SK-N-MC (cell line): ENCODE results near the gene ZNF776.
A peak's percentile ranks its signal among the peaks of the same experiment; 100 is the strongest.

Source experiments
- DNase-seq: peaks from one replicate; pipeline ENCODE4 v3.0.0-alpha.2; 2011; ENCODE audit warnings: low read depth, low spot score
- H3K27ac ChIP-seq: fragments of 200-600 bp; sonication (generic); 2 replicates; pipeline ENCODE4 v1.5.1; 2016; ENCODE audit warnings: mixed run types
- H3K36me3 ChIP-seq: fragments of 200-600 bp; sonication (generic); 2 replicates; pipeline ENCODE4 v1.6.1; 2017; ENCODE audit warnings: antibody characterized with exemption, low read length, mixed read lengths; ENCODE audit not compliant: insufficient read depth
- H3K4me3 ChIP-seq: fragments of 200-600 bp; sonication (generic); 2 replicates; pipeline ENCODE4 v1.5.1; 2016
- H3K9ac ChIP-seq: fragments of 200-600 bp; sonication (generic); 2 replicates; pipeline ENCODE4 v1.8.0; 2017; ENCODE audit warnings: mixed run types, mixed read lengths; ENCODE audit not compliant: insufficient read length
- H3K9me3 ChIP-seq: fragments of 200-600 bp; sonication (generic); 2 replicates; pipeline ENCODE4 v1.6.1; 2017; ENCODE audit warnings: low read depth, mild to moderate bottlenecking, antibody characterized with exemption, low read length, moderate library complexity, mixed read lengths
- EZH2 ChIP-seq: fragments of 200-600 bp; sonication (generic); IDR thresholded peaks from one replicate; pipeline ENCODE4 v1.6.1; 2017; ENCODE audit warnings: antibody characterized with exemption
- FOXP2 ChIP-seq: optimal IDR thresholded peaks from 2 replicates; pipeline ENCODE3; 2011; ENCODE audit warnings: mild to moderate bottlenecking, moderate library complexity; ENCODE audit not compliant: insufficient read depth; ENCODE audit errors: extremely low read length, control extremely low read depth
- POLR2AphosphoS5 ChIP-seq: IDR thresholded peaks from 2 replicates; pipeline ENCODE4 v1.6.1; 2012; ENCODE audit warnings: mild to moderate bottlenecking, low read depth, low read length, borderline replicate concordance

The ZNF776 gene

DNA sequence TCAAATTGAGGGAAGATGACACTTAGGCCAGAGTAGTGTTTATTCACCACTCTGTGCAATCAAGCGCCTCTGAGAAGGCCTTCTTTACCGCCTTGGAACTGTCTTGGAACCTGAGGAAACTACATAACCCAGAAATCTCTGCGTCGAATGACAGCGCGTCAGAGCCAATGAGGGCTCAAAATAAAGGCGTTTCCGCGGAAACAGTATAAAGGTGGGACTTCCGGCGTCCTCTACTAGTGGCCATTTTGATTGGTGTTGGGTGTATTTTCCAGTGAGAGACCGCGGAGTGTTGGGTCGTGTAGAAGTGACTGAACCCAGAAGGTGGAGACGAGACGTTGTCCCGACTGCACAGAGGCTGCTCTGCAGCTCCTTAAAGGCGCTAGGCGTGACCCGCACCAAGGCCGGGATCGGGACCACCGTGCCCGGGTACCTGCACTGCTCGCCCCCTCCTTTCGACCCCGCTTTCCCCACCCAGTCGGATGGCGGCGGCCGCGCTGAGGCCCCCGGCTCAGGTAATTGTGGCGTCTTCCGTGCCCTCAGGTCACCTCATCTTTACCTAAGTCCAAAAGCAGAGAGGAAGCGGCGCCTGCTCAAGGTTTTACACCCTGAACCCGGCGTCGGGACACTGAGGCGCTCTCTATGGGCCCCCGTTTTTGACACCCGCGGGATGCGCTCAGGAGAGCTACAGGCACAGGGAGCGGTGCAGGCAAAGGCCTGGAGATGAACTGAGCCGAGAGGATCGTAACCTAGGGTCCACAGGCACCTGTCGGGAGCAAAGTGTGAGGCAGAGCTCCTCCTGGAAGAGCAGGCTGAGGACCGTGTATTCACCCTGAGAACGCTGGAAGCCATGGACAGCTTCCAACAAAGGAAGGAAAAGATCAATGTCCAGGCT, at the start of gene ZNF776:
ZNF776 (plus strand) TSS at position 236 of the 892 bp plus-strand sequence; CDS start at position 480, 244 bp downstream.
- H3K9me3 ChIP-seq: peaks cover 30% of the 10 kb centered on the region
- peaks cover 41% of the 10 kb centered on the region for H3K36me3 ChIP-seq
- H3K4me3 ChIP-seq: peak within 1 kb of the TSS; percentile 95
- peak within 1 kb of the TSS; percentile 80 for H3K27ac ChIP-seq
- peak; percentile 80 for DNase-seq
- TF ChIP-seq FOXP2: no peak
- TF ChIP-seq POLR2AphosphoS5: peak; percentile 89
- peak within 1 kb of the TSS; percentile 93 for H3K9ac ChIP-seq

DNA sequence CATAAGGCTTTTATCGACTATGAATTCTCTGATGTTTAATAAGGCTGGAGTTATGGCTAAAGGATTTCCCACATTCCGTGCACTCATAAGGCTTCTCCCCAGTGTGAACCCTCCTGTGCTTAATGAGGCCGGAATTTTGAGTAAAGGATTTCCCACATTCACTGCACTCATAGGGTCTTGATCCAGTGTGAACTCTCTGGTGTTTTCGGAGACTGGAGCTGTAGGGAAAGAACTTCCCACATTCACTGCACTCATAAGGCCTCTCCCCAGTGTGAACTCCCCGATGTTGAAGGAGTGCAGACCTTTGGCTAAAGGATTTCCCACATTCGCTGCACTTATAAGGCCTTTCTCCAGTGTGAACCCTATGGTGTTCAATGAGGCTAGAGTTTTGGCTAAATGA, 45.0 kb upstream of the ZNF776 start:
- Histone ChIP-seq H3K9me3 (no peaks in the 10 kb centered on the region; the same call in 1 of the 2 replicates), H3K36me3 (no peaks in the 10 kb centered on the region), H3K9ac (no peak overlapping the region), H3K4me3 (no peak overlapping the region), H3K27ac (no peak overlapping the region)
- DNase-seq: no peak
- no peak for TF ChIP-seq POLR2AphosphoS5
- TF ChIP-seq FOXP2: no peak
- TF ChIP-seq EZH2: no peak

DNA sequence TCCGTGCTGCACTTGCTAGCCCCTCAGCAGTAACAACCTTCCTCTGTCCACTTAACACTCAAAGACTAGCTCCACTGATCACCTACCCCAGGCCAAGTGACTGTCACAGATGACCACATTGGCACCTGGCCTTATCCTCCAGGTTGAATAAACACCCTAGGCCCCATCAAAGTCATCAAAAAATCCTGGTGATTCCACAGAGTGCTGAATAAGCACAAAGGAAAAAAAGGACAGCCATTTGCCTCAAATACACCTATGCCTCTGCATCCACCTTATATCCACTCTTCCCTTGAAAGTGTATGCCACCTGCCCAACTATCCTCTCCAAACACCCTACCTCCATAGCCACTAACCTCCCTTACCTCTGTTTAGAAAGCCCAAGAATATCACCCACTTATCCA, 40.3 kb upstream of the ZNF776 start:
- Histone ChIP-seq H3K36me3 (no peaks in the 10 kb centered on the region), H3K4me3 (no peak overlapping the region), H3K27ac (no peak overlapping the region), H3K9ac (no peak overlapping the region), H3K9me3 (no peaks in the 10 kb centered on the region; the same call in none of the 2 replicates)
- no peak for DNase-seq
- no peak for TF ChIP-seq POLR2AphosphoS5

DNA sequence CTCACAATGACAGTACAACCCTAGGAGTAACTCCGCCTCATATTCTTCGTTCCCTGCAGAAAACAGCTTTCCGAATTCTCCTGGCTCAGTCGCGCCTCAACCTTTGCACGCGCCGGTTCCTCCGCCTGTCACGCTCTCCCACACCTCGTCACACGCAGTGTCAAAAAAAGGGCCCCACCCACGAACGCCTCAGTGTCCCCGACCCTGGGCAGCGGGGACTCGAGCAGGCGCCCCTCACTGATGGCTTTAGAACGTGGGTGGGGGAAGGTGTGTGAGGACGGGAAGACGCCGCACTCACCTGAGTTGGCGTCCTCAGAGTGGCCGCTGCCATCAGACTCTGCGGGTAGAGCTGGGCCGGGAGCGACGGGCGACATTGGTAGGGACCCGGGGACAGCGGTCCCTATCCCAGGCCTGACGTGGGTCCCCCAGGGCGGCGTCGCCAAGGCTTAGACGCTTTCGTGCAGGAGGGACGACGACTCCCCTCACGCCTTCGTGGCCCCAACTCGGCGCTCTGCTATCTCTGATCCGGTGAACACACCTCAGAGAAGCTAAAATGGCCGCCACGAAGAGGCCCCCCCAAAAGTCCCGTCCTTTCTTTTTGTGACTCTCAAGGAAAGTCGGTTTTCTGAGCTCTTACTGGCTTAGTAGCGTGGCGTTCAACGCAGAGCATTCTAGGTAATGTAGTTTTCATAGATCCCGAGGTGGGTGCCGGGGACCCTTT, 37.8 kb upstream of the ZNF776 start, which contains the start of gene ZNF154:
ZNF154 (minus strand) TSS at position 564 of the 721 bp plus-strand sequence; CDS start at position 331, 233 bp downstream.
- Histone ChIP-seq H3K9ac (no peak within 1 kb of the TSS), H3K9me3 (peaks cover 3% of the 10 kb centered on the region), H3K36me3 (peaks cover 2% of the 10 kb centered on the region; the same call in 1 of the 2 replicates), H3K27ac (no peak within 1 kb of the TSS), H3K4me3 (no peak within 1 kb of the TSS)
- no peak for TF ChIP-seq POLR2AphosphoS5
- no peak for TF ChIP-seq EZH2
- no peak for DNase-seq

DNA sequence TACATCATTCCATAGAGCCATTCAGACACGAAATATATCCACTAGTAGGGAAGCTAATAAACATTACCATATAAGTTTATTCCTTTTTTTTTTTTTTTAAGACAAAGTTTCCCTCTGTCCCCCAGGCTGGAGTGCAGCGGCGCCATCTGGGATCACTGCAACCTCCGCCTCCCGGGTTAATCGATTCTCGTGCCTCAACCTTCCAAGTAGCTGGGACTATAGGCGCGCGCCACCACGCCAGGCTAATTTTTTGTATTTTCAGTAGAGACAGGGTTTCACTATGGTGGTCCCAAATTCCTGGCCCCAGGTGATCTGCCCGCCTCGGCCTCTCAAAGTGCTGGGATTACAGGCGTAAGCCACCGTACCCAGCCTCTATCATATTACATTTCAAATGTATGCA, 37.0 kb upstream of the ZNF776 start:
- no peak overlapping the region for H3K9ac ChIP-seq
- H3K27ac ChIP-seq: no peak overlapping the region
- TF ChIP-seq FOXP2: no peak
- no peak for TF ChIP-seq POLR2AphosphoS5
- TF ChIP-seq EZH2: no peak
- peaks cover 7% of the 10 kb centered on the region; the same call in 1 of the 2 replicates for H3K36me3 ChIP-seq
- H3K9me3 ChIP-seq: peaks cover 3% of the 10 kb centered on the region
- no peak for DNase-seq
- H3K4me3 ChIP-seq: no peak overlapping the region

DNA sequence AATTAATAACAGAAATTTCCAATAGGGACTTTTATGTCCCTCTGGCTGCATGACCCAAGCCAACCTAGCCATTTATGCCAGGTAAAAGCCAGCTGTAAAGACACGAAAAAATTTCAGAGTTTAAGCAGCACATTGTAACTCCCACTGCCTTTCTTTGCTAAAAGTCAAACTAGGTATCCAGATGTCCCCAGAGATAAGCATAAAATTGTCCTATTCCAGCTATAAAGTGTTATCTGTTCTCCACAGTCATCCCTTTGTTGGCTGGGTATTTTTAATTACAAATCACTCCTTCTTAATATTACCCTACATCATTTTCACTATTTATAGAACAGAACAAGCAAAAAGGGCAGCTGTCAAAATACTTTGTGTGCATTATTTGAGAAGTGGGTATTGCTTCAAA, 34.4 kb upstream of the ZNF776 start:
- H3K27ac ChIP-seq: no peak overlapping the region
- no peak for DNase-seq
- peaks cover 3% of the 10 kb centered on the region for H3K9me3 ChIP-seq
- TF ChIP-seq EZH2 (no peak), POLR2AphosphoS5 (no peak), FOXP2 (no peak)
- H3K9ac ChIP-seq: no peak overlapping the region
- peaks cover 11% of the 10 kb centered on the region for H3K36me3 ChIP-seq
- no peak overlapping the region for H3K4me3 ChIP-seq

DNA sequence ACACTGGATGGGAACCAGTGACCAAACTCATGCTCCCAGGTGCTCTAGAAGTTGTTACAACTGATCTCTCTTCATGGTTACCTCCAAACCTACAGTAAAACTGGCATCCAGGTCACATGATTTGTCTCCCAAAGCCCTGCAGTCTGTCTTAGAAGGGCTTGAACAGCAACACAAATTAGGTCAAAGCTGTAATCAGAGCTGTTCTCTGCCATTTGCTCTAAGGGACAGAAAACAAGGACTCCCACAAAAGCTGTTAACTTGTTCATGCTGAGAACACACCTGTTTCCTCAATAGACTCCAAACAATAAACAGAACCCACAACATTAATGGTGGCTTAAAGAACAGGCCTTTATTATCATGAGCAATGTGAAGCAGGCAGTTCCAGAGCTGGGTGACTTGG, 27.2 kb upstream of the ZNF776 start:
- peaks cover 30% of the 10 kb centered on the region for H3K36me3 ChIP-seq
- TF ChIP-seq POLR2AphosphoS5 (no peak), FOXP2 (no peak), EZH2 (no peak)
- H3K27ac ChIP-seq: no peak overlapping the region
- H3K9ac ChIP-seq: no peak overlapping the region
- H3K4me3 ChIP-seq: no peak overlapping the region
- no peak for DNase-seq
- H3K9me3 ChIP-seq: peaks cover 12% of the 10 kb centered on the region; the same call in 1 of the 2 replicates

DNA sequence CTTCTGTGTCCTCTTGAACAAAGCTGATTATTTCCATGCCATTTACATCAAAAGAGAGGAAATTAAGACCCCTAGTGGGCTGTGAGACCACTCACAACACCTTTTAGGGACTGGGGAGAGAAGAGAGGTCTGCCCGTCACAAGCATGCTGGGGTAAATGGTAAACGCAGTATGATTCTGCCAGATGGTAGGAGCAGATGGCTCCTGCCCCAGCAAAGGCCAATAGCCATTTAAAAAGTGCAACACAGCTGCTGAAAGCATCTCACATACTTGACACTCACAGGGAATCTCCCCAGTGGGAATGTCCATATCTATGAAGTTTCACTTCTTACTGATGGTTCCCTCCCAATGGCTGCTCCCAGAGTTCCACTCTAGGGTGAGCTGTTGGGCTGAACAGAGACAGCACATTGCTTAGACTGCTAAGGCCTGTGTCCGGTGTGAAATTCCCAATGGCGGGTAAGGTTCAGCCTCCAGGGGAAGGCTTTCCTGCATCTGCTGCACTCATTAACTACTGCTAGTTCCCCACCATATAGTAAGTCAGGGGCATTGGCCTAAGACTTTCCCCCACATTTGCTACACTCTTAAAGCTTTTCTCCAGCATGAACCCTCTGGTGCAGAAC, 26.6 kb upstream of the ZNF776 start:
- H3K9me3 ChIP-seq: peaks cover 12% of the 10 kb centered on the region; the same call in 1 of the 2 replicates
- H3K36me3 ChIP-seq: peaks cover 30% of the 10 kb centered on the region
- TF ChIP-seq FOXP2 (no peak), POLR2AphosphoS5 (no peak), EZH2 (no peak)
- H3K9ac ChIP-seq: no peak overlapping the region
- H3K4me3 ChIP-seq: no peak overlapping the region
- no peak for DNase-seq
- H3K27ac ChIP-seq: no peak overlapping the region
